GM12801 (cell line): ENCODE results near the gene PRRG3.

Experiments used
- TF ChIP-seq, protein P1 (sequence below): IDR thresholded peaks from one replicate; pipeline ENCODE4 v1.5.1; 2011; ENCODE audit warnings: control low read depth; ENCODE audit not compliant: insufficient read length; ENCODE audit errors: extremely low read depth

PRRG3 gene

GRCh38 chrX:151736685-151737084 is 41.4 kb downstream of the PRRG3 start:
- TF ChIP-seq, protein P1, sequence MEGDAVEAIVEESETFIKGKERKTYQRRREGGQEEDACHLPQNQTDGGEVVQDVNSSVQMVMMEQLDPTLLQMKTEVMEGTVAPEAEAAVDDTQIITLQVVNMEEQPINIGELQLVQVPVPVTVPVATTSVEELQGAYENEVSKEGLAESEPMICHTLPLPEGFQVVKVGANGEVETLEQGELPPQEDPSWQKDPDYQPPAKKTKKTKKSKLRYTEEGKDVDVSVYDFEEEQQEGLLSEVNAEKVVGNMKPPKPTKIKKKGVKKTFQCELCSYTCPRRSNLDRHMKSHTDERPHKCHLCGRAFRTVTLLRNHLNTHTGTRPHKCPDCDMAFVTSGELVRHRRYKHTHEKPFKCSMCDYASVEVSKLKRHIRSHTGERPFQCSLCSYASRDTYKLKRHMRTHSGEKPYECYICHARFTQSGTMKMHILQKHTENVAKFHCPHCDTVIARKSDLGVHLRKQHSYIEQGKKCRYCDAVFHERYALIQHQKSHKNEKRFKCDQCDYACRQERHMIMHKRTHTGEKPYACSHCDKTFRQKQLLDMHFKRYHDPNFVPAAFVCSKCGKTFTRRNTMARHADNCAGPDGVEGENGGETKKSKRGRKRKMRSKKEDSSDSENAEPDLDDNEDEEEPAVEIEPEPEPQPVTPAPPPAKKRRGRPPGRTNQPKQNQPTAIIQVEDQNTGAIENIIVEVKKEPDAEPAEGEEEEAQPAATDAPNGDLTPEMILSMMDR, result no peak

GRCh38 chrX:151737494-151737893 is 42.2 kb downstream of the PRRG3 start:
- TF ChIP-seq, protein P1, result no peak

- TF ChIP-seq, protein P1, result no peak
These were observed 43.5 kb downstream of the PRRG3 start for GRCh38 chrX:151738751-151739150.

DNA sequence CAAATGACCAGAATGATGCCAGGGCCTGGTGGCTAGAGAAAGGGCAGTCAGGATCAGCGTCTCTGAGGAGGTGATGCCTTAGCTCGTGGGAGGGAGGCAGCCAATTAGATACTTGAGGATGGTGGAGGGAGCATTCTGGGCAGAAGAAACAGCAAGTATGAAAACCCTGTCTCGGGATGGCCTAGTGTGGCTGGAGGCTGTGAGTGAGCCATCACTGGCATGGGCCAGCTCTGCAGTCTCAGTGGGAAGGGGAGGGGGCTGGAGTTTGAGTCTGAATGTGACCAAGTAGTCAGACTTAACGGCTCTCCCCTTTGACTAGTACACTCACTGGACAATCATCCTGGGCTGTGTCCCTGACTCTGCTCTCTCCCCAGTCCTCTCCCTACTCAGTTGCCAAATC is 46.3 kb downstream of the PRRG3 start:
- TF ChIP-seq, protein P1, result no peak

- TF ChIP-seq, protein P1, result no peak
These were observed 47.1 kb downstream of the PRRG3 start for GRCh38 chrX:151742311-151742710.

GRCh38 chrX:151743651-151744470 is 48.6 kb downstream of the PRRG3 start:
- TF ChIP-seq, protein P1, result no peak

- TF ChIP-seq, protein P1, result no peak
These were observed 50.4 kb downstream of the PRRG3 start for GRCh38 chrX:151745651-151746050.
